Ecto neural progenitor cell (in vitro differentiated cells): ENCODE results near the gene COQ5.
A peak's percentile ranks its signal among the peaks of the same experiment; 100 is the strongest.

Experiments
- DNase-seq: peaks from one replicate; pipeline ENCODE4 v3.0.0-alpha.2; 2018; ENCODE audit warnings: low spot score

COQ5 gene

DNA sequence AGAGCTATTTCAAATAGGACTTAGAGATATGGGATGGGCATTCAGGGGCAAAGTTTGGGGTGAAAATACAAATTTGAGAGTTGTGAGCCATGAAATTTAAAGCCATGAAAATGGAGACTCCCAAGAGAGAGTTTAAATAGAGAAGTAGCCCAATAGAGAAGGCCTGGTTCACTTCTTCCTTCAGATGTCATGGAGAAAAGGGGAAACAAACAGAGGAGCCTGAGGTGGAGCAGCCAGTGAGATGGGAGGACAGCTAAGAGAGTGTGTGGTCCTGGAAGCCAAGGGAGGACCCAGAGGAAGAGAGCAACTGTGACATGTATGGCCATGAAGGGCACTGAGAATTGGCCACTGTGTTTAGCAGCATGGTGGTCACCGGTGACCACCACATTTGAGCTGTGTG, 45.3 kb downstream of the COQ5 start:
- DNase-seq, result no peak

DNA sequence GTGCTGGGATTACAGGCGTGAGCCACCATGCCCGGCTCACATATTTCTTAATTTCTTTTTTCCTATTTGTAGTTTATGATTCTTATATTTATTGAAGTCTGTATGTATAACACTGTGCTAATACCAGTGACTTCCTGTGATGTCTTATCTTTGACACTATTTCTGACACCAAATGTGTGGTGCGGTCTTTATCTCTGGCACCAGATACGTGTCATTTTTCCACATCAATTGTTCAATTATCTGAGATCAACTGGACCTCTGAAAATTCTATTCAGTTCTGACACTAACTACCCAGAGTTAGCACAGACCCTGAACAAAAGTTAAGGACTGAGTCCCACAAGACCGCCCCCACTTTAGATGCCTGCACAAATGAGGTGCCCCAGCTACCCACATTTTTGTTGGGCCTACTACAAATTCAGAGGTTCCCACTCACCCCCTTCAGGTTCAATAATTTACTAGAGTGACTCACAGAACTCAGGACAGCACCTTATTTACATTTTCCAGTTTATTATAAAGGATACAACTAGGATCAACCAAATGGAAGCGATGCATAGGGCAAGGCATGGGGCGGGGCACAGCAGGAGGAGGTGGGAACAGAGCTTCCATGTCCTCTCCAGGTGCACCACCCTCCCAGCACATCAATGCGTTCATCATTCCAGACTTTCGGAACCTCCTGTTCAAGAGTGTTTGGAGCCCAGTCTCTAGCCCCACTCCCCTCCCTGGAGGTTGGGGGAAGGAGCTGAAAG, 47.8 kb downstream of the COQ5 start:
- no peak for DNase-seq

DNA sequence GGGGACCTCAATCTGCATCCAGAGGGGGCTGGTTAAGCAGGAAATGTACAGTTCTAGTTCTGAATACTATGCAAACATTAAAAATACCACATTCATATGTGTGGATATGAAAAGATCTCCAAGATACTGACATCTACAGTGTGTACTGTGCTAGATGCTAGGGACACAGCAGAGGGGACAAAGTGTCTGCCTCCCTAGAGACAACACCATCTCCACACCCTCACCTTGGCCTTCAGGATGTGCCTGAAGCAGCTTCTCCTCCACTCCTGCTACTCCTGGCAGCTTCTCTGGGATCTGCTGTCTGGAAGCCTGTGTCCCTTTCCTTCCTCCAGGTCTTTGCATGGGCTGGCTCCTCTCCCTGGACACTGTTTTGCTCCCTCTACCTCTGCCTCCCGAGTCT, 48.7 kb downstream of the COQ5 start:
- DNase-seq, result no peak

DNA sequence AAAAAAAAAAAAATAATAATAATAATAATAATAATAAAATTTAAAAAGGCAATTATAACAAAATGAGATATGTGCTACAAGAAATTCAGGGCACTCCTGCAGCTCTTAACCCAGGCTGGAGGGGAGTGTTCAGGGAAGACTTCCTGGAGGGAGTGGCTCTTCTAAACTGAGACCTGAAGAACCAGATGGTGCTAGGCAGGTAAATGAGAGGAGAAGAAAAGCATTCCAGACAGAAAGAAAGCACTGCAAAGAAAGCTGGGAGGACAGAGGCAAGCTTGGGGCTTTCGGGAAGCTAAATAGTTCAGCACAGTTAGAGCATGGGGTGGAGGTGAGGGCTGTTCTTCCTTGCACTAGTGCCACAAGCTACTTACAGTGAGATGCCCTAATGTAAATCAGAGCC, 49.5 kb downstream of the COQ5 start:
- DNase-seq, result no peak

DNA sequence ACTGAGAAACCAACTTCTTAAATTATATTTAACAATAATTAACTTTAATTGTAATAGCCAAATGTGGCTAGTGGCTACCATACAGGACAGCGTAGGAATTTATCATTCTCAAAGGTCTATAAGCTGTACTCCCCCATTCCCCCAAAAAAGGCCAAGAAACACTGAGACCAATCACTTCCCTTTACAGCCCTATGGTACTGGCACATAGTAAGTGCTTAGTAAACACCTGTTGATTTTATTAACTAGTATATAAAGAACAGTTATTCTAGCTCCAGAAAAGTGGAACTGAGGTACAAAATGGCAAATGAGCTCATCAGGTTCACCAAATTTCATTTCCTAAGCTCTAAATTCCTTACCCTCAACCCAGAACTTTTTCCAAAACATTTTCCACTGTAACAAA, 53.3 kb downstream of the COQ5 start:
- no peak for DNase-seq

DNA sequence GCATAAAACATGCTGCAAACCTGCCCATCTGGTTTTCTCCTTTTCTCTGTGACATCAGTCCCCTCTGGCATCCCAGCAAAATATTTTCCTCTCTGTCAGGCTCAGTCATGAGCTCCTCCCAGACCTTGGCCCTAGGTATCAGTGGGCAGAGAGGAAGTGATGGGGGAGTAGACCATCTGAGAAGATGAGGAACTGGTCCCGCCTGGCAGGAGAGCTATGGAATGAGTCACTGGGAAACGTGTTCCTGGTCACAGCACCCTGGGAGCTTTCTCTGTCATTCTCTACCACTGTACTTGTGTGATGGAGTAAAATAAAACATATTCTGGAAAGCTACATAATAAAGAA, 54.4 kb downstream of the COQ5 start:
- DNase-seq, result no peak

DNA sequence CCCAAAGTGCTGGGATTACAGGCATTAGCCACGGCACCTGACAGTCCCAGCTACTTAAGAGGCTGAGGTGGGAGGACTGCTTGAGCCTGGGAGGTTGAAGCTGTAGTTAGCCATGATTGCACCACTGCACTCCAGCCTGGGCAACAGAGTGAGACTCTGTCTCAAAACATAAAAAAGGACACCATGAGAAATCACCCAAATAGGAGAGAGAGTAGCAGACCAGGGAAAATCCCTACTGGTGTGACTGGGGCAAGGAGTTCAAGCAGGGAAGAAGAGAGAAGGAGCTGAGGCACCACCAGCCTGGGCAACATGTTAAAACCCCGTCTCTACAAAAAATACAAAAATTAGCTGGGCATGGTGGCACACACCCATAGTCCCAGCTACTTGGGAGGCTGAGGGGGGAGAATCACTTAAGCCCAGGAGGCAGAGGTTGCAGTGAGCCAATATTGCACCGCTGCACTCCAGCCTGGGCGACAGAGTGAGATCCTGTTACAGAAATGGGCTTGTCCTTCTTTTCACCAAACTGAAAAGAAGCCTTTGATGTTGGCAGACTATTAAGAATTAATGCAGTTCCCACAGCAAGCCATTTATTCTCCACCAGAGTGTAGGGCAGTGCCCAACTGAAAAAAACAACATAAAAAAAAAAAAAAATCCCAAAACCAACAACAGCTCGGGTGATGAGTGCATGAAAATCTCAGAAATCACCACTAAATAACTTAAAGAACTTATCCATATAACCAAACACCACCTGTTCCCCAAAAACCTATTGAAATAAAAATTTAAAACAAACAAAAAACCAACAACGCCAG, 54.9 kb downstream of the COQ5 start:
- DNase-seq, result no peak

DNA sequence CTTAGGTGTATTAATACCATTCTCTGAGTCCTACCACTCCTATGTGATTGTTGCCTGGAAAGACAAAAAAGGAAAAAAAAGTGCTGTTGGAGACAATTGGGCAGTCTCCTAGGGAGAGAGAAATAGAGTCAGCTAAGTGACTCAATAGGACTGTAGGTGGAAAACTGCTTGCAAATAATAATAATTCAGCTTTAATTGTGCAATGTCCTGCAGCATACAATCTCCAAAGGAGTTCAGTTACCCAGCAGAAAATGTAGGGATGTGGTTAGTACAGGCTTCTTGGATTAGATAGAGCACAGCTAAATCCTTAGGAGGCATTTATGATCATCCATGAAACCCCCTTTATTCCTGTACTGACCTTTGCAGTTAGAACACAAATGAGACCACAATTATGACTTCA, 56.4 kb downstream of the COQ5 start:
- DNase-seq, result no peak

DNA sequence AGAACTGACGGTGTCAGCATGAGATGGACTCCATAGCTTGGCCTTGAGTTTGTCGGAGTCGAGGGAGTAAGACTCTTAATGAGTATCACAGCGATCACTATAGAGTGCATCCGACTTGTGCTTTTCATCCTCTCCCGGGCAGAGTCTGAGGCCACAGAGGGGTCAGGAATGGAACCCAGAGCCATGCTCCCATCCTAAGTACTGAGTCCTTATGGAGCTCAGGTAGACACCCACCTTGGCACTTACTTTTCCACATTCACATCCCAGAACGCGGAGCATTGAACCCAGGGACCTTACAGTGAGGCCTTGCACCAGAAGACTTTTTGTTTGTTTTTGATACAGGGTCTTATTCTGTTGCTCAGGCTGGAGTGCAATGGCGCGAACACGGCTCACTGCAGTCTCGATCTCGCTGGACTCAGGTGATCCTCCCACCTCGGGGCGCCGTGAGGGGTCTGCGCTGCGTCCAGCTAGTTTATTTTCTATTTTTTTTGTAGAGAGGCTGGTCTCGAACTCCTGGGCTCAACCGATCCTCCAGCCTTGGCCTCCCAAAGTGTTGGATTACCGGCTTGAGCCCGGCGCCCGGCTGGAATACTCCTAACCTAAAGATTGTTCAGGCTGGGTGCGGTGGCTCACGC, 58.7 kb downstream of the COQ5 start:
- no peak for DNase-seq

DNA sequence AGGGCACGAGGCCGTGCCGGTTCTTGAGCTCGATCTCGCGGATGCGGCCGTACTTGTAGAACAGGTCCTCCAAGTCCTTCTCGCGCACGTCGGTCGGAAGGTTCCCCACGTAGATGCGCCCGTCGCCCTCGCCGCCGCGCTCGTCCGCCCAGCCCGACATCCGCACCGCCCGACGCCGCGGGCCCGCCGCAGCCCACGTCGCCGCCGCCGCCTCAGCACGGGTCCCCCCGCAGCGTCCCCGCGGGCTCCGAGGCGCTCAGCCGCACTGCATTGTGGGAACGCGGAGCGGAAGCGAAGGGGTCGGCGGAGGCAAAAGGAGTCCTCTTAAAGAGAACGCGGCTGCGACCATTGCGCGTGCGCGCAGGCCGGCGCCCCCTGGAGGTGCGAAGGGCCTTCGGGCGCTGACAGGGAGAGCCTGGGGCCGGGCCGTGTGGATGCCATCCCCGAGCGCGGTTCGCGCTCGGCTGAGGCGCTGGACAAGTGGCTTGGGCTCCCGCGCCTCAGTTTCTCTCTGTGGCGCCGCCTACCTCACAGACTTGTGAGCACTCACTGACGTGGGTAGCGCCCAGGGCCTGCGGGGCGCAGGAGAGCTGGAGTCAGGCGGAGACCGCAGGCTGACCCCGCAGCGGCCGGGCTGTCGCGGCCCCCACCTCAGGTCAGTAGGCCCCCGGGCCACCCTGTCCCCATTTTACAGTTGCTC, 59.4 kb downstream of the COQ5 start, which contains the start of gene SRSF9:
Gene SRSF9, minus strand, starts transcription at position 299 of the 700 bp plus-strand sequence. Its CDS starts 139 bp downstream, at position 160.
- DNase-seq, result peak; percentile 100

DNA sequence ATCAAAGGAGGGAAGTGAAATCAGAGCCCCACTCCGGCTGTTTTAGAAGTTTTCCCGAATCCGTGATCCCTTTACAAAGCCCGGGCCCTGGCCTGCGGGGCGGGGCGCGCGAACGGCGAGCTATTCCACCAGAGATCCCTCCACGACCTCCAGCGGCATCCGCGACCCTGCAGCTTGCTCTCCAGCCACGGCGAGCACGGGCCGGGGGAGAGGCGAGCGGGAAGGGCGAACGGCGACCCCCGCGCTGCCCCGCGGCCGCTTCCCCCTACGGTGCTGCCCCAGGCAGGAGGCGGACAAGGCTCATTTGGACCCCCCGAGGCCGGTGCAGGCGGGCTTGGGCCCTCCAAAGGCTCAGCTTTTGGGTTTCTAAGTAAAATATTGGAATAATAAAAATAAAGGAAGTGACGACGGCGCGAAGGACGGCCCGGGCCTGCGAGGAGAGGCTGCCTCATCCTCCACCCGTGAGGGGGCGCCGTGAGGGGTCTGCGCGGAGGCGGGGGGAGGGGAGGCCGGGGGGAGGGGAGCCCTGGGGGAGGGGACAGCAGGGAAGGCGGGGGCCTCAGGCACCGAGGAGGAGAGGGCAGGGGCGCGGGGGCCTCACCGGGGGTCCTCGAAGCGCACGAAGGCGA, 60.0 kb downstream of the COQ5 start:
- no peak for DNase-seq

DNA sequence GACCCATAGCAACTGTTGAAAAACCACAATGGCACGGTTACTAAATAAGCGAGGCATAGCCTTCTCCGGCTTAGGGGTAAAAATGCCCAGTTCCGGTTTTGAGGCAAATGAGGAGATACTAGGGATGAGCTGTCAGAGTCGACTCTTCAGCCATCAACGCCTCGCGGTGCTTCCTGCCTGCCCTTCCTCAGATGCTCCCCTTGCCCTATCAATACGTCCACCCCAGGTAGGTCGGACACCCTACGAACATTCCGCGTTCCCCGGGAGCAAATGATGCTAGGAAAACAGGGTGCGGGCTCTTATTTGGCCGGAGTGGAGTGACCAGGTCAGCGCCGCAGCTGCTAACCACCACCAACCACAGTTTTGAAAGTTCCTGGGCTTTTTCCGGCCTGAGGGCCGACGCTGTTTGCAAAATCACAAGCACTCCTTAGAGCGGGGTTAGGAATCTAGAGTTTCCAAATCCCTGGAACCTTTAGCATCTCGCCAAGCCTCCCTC, 60.6 kb downstream of the COQ5 start:
- peak; percentile 72 for DNase-seq

DNA sequence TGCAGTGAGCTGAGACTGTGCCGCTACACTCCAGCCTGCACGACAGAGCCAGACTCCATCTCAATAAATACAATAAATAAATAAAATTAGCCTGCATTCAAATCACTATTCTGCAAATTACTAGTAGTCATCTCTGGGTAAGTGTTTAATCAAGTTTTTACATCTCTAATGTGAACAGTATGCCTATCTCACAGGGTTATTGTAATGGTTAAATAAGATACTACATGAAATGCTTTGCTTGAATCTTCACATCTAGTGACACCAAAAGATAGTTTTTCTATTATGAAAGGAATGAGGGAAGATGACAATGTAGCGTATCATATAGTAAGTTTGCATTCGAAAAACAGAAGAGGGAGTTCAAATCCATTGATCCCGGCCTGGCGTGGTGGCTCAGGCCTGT, 61.5 kb downstream of the COQ5 start:
- DNase-seq, result no peak

DNA sequence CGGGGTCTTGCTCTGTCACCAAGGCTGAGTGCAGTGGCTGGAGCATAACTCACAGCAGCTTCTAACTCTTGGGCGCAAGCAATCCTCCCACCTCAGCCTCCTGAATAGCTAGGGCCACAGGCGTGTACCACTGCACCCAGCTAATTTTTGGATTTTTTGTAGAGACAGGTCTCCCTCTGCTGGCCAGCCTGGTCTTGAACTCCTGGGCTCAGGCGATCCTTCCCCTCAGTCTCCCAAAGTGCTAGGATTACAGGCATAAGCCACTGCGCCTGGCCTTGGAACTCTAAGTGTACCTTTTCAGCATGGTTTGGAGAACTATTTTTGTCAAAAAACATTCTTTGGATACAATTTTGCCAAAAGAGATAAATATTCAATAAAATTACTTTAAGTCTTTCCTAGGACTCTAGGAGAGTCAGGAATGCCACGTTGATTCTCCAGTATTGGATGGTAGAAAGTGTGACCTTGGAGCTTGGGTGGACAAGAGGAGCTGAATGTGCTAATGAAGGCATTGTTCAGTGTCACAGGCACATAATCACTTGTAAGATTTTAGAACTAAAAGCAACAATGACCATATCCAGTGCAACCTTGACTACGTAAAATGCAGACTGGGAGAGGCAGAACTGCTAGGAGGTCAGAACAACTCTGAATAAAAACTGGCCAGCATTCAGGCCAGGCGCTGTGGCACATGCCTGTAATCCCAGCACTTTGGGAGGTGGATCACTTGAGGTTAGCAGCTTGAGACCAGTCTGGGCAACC, 62.2 kb downstream of the COQ5 start:
- DNase-seq, result peak; percentile 74

DNA sequence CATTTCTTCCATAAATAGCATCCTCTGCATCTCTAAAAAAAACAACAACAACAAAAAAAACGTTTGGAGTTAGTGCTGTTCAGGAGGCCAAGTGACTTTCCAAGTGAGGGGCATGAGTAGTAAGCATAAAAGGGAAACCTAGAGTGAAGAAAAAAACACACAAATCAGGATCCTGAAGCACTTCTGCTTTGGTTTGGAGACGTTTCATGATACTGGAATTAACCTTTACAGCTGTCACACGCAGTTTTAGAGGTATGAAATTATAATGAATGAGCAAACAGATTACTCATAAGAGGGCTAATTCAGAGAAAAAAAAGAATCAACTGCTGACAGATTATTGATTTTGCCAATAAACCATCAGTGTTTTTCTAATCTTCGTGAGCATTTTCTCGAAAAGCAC, 63.2 kb downstream of the COQ5 start:
- no peak for DNase-seq

DNA sequence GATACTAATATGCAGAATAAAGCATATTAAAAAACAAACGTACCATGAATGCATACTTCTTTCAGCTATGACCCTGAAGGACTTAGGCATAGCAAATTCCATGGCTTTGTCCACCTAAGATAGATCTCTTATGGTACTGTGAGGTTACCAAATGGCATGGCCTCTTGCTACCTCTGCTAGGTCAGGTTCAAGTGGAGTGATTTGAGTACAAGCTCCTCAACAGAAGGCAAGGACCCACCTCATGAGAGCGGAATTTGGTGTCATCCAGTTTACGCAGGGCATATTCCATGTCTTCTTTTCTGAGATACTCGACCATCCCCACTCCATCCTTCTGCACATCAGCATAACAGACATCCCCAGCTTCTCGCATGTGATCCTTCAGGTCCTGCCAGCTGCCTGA, 65.2 kb downstream of the COQ5 start:
- no peak for DNase-seq

DNA sequence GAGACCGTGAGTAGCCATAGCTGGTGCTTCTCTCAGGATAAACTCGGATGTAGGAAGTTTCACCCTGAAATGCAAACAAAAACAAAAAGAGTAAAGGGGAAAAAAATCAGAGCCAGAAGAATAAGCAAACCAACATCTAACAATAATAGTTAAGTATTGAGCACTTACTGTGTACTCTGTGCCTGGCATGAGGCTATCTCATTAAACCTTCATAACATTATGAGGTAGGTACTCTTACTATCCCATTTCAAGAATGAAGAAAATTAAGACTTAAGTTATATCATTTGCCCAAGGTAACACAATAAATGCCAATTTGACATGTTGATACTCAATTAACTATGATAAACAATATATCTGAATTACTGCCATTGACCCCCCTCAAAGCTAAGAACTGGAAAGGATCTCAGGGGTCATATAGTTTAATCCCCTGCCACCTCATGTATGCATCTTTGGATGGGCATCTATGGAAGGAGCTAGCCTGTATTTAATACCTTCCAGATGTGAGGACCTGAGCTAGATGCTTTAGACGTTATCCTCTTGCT, 66.8 kb downstream of the COQ5 start:
- DNase-seq, result no peak

DNA sequence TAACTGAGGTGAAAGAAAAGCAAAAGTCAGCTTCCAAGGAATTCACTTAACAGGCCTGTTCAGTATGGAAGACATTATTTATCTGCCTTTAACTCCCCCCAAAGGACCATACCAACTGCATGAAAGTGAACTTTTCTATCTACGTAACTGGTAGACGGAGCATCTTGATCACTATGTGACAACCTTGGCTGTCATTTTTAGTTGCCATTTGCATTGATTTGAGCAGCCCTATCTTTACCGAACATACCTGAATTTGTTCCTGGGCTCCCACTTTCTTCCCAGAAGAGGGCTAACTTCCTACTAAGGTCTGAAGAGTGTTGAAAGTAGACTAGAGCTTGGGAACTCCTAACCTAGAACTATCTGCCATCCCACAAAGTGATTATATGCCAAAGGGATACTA, 68.8 kb downstream of the COQ5 start:
- no peak for DNase-seq

DNA sequence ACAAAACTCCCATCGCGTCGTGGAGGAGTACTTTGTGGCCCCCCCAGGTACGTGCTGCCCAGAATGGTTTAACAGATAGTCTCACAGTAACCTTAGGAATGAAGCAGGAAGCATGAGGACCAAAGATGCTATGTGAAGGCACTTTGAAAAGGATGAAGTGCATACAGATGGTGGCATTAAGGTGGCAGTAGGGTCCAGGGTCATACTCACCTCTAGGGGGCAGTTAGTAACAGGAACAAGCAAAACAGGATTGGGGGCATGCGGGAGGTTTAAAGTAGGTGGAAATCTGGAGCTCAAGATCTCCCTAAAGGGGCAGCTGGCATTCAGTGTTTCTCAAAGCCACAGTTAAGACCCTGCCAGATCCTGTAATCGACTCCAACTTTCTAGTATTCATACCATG, 71.8 kb downstream of the COQ5 start:
- no peak for DNase-seq

DNA sequence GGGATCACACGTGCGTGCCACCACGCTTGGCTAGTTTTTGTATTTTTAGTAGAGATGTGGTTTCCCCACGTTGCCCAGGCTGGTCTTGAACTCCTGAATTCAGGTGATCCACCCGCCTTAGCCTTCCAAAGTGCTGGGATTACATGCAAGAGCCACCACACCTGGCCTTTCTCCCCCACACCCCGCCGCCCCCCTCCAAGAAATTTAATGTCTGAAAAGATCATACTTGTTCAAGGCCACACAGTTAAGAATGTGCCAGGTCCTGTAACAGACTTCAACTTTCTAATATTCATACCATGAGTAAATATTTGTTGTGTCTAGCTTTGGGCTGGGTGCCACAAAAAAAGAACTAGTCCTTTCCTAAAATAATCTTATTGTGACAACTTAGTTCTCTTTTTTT, 73.7 kb downstream of the COQ5 start:
- DNase-seq, result no peak

DNA sequence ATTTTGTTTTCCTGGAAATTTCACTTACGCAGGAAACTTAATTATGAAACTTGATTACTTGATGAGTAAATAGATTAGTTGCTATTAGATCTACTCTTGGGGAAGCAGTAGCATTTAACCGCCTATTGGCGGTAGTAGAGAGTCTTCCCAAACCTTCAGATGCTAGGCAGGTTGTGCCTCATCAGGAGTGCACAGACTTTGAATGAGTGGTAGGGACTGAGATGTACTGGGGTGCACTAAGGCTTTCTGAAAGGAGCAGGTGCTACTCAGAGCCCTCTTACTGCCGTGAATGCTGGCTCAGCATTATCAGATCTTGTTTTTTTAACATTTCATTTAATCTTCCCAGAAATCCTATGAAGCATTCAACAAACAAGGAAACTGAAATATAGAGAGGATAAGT, 75.0 kb downstream of the COQ5 start:
- DNase-seq, result no peak
